Epithelial cell of proximal tubule (primary cell): ENCODE results near the gene SEC14L5. TPM values are rescaled to one million over a fixed set of nuclear protein-coding genes. Genes with fewer than 3 reads are reported as not detected.

Experiments
- DNase-seq: peaks from one replicate; pipeline ENCODE4 v3.0.0-alpha.2; 2011; ENCODE audit warnings: low read depth
- H3K4me3 ChIP-seq: 2 replicates; pipeline ENCODE4 v1.5.1; 2011; ENCODE audit warnings: low read depth, mild to moderate bottlenecking, low read length
- total RNA-seq: library from RNA; depleted of rRNA; stranded (reverse); fragments of >200 nt; gene quantifications from 2 replicates; pipeline ENCODE4 v1.2.3, GENCODE V29; 2015
- TF ChIP-seq, protein P1 (sequence below): conservative IDR thresholded peaks from 2 replicates; pipeline ENCODE4 v1.5.1; 2012; ENCODE audit warnings: low read depth, mild to moderate bottlenecking, low read length

The SEC14L5 gene
- total RNA-seq, 1 donor from 2014 or later: under 0.01 TPM

DNA sequence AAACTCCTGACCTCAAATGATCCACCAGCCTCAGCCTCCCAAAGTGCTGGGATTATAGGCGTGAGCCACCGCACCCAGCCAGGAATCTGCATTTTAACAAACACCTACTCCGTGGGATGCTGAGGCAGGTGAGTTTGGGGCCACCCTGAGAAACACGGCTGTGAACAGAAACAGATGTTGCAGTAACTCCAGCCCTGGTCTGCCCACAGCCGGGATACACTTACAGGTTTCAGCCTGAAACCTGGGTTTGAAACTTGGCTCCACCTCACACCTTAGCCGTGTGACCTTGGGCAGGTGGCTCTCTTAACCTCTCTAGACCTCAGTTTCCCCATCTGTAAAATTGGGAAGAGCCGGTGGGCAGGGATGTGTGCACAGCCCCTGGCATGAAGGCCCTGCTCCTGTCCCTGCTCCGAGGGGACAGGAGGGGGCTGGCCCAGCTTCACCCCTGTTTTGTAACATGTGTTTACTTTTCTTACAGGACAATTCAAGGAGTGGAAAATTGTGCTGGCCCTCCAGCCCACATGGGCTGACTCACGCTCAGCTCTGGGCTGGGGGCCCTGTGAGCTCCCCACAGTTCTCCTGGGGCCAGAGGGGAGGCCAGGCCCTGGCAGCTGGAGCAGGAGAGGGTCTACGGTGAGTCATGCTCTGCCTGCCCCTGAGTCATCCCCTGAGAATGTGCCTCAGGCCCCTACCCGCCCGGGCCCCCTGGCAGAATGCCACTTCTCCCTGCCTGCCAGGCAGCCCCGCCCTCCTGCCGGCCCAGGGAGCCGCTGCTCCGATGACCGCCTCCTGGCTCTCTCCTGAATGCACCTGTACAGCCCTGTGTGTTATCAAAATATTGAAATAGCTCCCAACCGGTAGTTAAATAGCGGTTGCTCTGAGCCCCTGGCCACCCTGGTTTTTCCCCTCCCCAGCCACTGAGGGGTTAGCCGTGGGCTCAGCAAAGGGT is 13.5 kb upstream of the SEC14L5 start:
- TF ChIP-seq, protein P1, sequence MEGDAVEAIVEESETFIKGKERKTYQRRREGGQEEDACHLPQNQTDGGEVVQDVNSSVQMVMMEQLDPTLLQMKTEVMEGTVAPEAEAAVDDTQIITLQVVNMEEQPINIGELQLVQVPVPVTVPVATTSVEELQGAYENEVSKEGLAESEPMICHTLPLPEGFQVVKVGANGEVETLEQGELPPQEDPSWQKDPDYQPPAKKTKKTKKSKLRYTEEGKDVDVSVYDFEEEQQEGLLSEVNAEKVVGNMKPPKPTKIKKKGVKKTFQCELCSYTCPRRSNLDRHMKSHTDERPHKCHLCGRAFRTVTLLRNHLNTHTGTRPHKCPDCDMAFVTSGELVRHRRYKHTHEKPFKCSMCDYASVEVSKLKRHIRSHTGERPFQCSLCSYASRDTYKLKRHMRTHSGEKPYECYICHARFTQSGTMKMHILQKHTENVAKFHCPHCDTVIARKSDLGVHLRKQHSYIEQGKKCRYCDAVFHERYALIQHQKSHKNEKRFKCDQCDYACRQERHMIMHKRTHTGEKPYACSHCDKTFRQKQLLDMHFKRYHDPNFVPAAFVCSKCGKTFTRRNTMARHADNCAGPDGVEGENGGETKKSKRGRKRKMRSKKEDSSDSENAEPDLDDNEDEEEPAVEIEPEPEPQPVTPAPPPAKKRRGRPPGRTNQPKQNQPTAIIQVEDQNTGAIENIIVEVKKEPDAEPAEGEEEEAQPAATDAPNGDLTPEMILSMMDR: no peak
- no peak overlapping the region for H3K4me3 ChIP-seq
- DNase-seq: peak; percentile 78

GRCh38 chr16:4945560-4946502 is 12.3 kb upstream of the SEC14L5 start:
- DNase-seq: no peak
- TF ChIP-seq, protein P1: no peak
- no peak overlapping the region for H3K4me3 ChIP-seq

- no peak for DNase-seq
- TF ChIP-seq, protein P1: no peak
- no peak overlapping the region for H3K4me3 ChIP-seq
These were observed 11.2 kb upstream of the SEC14L5 start for GRCh38 chr16:4946917-4947316.

DNA sequence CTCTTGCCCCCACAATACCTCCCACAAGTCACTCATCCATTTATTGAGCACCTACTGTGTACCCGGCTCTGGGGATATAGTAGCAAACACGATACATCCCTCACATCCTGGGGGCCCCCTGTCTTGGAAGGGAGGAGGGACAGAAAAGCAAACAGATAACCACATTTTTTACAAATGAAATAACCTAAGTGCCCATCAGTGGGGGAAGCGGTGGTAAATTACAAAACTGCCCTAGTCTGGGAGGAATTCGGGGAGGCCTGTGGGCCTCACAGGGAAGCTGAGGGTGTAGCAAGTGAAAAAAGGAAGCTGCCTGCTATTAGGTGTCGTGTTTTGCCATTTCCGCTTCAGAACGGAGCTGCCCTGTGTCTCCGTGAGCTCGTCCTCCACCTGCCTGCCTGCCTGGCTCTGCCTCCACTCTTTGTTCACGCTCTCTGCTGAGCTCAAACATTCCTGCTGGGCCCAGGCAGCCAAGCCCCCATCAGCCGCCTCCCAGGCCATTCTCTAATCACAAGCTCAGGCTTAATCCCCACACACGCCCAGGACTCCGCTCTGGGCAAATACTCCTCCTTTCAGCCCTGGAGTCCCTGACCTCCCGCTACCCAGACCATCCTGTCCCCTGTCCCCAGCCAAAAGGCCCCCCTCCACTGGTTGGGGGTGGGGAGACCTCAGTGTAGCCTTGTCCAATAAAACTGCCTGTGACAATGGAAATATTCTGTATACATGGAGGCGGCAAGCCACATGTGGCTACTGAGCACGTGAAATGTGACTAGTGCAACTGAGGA is 10.2 kb upstream of the SEC14L5 start:
- no peak overlapping the region for H3K4me3 ChIP-seq
- TF ChIP-seq, protein P1: no peak
- no peak for DNase-seq

GRCh38 chr16:4948903-4949766 is 9.0 kb upstream of the SEC14L5 start:
- DNase-seq: no peak
- TF ChIP-seq, protein P1: no peak
- no peak overlapping the region for H3K4me3 ChIP-seq
